Measurements from ENCODE around the gene RAB31.
A peak's percentile ranks its signal among the peaks of the same experiment; 100 is the strongest.
"Not testable (repeated sequence)": the region's sequence is repeated elsewhere in the genome, so short reads cannot be mapped to it uniquely, and the experiment has no call there.

RAB31 gene

DNA sequence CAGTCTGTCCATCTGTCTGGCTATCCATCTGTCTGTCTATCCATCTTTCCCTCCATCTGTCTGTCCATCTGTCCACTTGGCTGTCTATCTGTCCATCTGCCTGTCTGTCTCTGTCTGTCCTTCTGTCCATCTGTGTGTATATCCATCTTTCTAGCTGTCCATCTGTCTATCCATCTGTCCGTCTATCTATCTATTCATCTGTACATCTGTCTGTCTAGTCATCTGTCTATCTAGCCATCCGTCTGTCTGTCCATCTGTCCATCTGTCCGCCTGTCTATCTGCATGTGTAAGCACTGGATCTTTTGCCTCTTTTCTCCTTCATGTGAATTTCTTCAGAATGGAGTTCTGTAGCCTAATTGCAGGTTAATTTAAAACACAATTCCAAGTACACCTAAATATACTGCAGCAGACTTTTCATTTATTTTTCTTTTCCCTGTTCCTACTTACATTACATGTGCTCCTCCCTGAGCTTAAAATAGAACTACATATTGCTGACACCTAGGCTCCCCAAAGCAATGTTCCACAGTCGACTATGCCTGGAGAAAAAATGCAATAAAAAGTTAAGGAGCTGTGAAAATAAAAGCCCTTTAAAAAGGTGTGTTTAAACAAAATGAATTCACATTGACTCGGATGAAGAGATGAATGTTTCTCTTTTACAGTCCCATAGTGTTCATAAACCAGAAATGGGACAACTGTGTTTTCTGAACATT, 140.2 kb downstream of the RAB31 start:
- peak; percentile 14 for DNase-seq

DNA sequence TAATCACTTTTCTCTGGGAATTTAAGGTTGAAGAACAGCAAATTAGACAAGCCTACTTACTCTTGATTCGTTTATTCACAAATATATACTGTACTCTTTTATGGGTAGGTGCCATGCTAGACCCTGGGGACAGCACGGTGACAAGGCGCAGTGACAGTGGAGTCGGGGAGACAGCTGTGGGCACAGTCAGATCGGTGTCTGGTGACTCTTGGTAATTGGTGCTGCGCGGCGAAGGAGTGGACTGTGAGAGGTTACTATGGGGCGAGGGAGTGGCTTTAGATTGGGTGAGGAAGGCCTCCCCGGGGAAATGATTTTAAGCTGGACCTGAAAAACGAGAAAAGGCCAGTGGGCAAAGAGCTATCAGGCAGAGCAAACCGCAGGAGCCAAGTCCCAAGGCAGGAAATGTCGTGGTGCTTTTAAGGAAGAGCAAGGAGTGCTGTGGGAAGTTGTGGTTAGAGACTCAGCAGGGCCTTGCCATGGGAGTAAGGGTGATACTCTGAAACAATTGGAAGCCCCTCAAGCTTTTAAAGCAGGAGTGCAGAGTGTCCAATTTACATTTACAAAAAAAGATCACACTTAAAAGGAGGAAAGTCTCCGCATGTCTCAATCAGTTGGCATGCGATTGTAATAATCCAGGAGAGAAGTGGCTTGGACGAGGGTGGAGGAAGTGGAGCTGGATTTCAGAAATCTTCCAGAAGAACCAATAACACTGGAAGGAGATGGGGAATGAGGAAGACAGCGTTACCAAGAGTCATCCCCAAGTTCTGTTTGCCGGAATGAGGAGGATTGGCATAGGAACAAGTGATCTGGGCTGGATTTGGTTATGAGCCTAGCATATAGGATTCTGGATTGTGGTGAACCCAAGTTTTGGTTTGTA, 141.5 kb downstream of the RAB31 start:
- DNase-seq = no peak

DNA sequence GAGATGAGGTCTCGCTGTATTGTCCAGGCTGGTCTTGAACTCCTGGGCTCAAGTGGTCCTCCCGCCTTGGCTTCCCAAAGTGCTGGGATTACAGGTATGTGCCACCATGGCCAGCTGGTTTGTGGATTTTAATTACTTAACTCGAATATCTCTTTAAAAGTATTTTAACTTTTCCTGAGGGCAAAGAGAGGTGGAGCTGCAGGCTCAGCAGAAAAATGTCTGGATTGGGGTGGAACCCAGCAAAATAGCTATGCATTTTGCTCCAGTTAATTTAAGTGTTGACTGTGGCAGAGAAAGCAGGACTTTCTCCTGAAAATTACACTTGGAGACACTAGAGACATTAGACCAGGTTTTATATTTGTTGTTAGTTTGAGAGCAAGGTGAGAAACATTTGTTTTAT, 142.2 kb downstream of the RAB31 start:
- no peak for DNase-seq

DNA sequence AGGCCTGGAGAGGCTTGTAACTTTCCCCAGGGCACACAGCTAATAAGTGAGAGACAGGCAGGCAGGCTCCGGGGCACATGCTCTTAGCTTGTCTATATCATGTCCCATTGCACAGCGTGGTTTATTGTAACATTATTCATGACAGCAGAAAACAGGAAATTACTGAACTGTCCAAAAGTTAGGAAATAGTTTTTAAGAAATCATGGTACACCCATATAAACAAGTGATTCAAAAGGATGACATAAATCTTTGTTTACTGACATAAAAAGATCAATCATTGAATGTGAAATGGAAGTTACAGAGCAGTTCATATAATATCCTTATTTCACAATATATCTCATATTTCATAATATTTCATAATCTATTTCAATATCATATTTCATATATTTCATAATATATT, 143.4 kb downstream of the RAB31 start:
- DNase-seq = no peak

DNA sequence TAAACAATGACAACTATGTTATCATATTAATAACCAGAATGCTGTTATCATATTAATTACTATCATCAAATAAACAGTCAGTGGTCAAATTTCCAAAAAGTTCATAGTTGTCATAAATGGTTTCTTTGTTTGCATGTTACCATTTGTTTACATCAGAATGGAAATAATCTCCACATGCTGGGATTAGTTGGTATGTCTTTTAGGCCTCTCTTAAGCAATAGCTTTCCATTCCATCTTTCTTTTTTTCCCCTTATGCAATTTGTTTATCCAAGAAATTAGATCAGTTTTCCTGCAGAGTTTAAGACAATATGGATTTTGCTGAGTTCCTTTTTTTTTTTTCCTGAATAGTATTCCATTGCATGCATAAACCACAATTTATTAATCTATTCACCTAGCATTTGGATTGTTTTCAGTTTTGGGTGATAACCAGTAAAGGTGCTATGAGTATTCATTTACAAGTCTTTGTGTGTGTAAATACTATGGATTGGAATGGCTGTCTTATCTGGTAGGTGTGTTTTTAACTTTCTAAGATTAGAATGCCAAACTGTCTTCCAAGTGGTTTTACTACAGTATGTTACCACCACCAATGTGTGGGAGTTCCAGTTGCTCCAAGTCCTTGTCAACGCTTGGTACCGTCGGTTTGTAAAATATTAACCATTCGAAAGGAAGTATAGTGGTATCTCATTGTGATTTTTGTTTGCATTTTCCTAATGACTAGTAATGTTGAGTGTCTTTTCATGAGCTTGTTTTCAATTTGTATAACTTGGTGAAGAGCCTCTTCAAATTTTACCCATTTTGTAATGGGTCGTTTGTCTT, 144.4 kb downstream of the RAB31 start:
- no peak for DNase-seq

DNA sequence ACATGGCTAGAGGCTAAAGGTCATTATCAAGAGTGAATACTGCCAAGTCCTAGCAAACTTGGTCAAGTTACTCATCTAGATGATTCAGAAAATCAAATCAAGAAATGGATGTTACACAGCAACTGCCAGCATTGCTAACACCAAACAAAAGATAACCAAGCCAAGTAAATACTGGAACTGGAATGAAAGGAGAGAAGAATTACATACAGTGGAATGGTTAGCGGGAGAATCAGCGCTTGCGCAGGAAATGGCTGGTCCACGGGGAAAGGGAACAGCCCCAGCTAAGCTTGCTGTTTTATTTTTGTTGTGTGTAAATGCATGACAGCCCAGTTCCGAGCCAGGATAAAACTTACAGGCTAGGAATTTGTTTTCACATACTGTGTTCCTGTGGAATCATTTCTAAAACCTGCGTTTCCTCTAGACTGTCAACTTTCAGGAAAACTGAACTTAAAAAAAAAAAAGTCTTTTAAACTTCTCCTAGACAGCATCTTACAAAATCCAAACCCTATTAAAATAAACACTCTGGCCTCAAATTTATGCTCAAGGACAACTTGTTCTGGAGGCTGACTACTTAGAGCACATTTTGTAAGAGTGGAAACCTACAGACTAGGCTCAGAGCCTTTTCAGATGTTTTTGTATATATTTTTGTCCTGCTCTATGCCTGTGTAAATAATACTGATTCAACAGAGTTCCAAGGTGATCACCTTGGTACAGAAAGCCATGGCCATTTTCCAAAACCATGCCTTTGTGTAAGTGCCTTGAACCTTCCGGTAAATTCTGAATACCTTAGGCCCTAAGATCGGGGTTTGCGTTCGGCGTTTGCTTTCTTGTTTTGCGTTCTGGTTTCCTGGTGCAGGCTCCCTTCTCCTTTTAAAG, 146.9 kb downstream of the RAB31 start:
- no peak for DNase-seq

DNA sequence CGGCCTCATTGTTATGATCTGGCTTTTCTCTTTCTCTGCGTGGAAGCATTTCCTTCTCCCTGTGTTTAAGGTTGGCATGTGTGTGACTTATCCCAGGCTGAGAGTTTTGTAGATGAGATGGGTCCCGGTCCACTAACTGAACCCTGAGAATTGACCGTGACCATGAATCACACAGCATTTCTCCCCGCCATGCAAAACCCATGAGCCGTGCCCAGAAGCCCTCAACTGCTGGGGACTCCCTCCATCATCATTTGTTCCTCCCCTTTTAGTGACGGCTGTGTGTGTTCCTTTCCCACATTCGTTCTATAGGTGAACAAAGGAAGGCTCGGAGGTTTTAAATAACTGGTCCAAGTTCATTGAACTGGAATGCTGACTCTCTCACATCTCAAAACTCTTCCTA, 147.6 kb downstream of the RAB31 start:
- no peak for DNase-seq

DNA sequence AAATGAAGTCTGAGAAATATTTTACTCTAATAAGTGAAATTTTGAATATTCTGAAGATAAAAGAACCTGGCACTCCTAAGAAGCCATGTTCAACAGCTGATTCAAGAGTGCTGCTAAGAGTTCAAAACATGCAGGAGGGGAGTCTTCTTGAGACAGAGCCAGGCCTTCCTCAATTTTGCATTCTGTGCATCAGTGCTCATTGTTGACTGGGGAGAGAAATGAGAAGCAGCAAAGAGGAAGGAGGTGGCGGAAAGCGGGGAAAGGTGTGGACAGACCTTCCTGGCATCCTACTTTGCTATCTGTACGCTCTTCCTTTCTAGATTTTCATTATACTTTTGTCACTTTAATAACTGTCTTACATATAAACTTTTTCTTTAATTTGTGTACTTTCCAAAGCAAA, 148.0 kb downstream of the RAB31 start:
- DNase-seq = no peak

DNA sequence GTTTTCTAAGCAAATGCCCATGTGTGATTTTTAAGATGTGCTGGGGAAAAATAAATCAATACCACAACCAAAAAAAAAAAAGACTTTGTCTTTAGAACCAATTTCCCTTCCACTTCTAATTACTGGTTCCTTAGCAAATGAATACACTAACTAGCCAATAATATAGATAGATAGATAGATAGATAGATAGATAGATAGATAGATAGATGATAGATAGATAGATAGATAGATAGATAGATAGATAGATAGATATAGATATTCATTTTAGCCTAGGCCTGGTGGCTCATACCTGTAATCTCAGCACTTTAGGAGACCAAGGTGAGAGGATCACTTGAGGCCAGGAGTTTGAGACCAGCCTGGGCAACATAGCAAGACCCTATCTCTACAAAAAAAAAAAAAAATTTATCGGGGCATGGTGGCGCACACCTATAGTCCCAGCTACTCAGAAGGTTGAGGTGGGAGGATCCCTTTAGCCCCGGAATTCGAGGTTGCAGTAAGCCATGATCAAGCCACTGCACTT, 149.4 kb downstream of the RAB31 start:
- not testable (repeated sequence) for DNase-seq

DNA sequence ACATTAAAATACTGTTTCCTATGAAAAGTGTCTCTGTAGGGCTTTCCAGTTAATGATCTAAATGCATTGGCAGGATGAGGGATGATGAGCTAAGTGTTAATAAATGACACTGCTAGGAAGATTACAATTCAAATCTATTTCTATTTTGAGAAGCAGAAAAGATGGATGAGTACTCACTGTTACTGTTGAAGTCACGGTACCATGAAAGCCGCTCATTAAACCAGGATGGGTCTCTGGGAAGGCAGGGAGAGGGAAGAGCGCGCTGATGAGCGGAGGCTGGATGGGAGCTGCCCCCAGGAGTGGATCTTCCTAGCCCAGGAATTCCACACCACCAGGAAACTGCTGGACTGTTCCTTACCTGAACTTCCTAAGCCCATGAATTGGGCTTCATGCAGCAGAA, 150.5 kb downstream of the RAB31 start:
- no peak for DNase-seq

DNA sequence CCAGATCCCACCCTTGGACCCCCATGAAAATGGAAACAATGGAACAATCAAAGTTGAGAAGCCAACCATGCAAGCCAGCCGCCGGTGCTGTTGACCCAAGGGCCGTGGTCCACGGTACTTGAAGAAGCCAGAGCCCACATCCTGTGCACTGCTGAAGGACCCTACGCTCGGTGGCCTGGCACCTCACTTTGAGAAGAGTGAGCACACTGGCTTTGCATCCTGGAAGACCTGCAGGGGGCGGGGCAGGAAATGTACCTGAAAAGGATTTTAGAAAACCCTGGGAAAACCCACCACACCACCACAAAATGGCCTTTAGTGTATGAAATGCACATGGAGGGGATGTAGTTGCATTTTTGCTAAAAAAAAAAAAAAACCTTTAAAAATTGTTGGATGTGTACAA, 151.1 kb downstream of the RAB31 start:
- no peak for DNase-seq

DNA sequence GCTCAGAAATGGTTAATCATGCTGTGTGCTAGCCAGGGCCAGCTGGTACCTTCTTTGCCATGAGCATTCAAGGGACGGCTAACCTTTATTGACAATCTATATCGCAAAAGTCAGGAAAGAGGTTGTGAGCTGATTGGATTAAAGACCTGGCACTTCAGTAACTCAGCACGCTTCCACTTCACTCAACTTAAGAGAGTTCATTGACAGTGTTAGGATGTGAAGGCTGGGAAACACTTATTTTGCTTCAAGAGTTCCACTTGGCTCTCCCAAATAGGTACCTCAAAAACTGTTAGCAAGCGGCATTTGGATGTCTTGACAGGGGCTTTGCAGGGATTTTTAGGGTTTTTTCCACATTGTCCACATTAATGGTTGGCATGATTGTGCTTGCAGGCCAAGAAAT, 152.6 kb downstream of the RAB31 start:
- no peak for DNase-seq

DNA sequence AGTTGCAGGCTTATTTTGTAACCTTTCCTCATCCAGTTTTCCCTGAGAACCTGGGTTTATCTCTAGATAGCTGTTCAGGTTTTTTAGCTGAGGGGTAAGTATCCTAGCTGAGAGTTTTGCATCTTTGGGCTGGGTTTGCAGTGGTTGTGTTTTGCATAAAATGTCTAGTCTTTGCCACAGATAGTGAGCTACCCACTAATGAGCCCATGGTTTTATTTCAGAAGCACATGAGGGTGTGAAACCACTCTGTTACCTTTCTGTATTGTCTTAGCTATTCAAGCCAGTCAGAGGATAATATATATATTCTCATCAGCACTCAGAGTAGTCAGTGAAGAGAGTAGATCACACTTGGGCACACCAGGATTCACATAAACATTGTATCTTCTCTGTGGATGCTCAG, 153.1 kb downstream of the RAB31 start:
- DNase-seq = no peak

DNA sequence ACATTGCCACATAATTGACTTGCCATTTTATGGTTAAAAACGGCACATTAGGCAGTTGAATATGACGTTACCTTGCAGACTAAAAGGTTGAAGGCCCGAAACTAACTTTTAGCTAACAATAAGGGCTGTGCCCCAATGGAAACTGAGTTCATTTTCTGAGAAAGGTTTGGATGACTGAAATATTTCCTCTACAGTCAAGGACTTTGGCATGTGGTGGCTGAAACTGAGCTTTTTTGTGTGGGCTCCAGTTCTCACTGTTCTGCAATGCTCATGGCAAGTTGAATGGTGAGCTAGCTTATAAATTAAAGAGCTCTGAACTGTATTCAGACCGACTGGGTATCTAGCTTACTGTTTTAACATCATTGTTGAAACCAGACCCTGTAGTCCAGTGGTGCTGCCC, 153.8 kb downstream of the RAB31 start:
- DNase-seq = no peak

DNA sequence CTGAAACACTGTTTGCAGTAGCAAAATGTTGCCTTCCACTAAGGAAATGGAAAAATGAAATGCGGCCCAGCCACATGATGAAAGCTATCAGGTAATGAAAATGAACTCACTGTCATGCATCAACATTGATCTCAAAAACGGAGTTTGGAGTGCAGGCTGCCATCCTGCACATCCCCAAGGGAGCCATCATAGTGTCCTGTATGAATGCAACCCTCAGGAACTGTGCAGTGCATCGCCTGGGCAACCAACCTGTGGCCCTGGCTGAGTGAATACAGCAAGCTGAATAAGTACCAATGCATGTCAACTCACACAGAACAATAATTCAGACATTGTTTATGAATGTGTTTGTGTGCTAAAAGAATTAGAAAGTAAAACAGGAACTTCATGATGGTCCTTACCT, 154.6 kb downstream of the RAB31 start:
- DNase-seq = no peak

DNA sequence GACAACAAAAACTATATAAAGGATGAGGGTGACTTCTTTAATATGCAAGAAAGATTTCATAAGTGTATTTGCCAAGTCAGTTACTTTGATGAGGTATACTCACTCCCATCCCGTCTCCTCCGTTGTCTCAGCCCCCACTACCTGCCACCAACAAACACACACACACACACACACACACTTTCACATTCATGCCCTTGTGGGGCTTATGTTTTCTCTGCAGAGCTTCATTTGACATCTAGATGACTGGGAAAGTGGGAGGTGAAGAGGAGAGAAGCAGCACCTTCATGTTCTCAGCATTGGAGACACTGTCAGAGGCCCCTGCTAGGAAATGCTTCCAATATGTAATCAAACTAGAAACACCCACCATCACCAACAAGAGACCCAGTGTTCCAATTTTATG, 155.2 kb downstream of the RAB31 start:
- DNase-seq = no peak

DNA sequence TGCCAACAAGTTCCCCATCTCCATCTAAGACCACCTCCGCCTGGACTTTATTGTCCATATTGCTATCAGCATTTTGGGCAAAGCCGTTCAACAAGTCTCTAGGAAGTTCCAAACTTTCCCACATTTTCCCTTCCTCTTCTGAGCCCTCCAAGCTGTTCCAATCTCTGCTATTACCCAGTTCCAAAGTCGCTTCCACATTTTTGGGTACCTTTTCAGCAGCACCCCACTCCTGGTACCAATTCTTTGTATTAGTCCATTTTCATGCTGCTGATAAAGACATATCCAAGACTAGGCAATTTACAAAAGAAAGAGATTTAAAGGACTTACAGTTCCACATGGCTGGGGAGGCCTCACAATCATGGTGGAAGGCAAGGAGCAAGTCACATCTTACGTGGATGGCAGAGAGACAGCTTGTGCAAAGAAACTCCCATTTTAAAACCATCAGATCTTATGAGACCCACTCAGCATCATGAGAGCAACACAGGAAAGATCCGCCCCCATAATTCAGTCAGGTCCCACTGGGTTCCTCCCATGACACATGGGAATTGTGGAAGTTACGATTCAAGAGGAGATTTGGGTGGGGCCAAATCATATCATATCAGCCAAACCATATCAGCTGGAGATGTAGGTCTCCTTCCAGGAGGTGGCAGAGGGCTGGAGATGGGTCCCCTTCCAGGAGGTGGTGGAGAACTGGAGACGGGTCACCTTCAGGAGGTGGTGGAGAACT, 157.8 kb downstream of the RAB31 start:
- DNase-seq = no peak

DNA sequence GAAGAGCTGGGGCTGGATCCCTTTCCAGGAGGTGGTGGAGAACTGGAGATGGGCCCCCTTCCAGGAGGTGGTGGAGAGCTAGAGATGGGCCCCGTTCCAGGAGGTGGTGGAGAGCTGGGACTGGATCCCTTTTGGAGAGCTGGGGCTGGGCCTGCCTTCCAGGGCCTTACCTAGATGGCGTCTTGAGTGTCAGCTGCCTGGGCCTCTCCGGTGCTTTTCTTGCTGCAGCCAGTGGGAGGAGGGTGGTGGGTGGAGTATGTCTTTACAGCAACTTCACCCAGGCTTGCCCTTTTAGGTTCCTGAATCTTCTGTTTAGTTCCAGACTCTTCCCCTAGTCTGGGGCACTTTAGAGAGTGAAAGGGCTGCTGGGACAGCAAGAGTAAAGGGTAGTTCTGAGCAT, 158.5 kb downstream of the RAB31 start:
- no peak for DNase-seq

DNA sequence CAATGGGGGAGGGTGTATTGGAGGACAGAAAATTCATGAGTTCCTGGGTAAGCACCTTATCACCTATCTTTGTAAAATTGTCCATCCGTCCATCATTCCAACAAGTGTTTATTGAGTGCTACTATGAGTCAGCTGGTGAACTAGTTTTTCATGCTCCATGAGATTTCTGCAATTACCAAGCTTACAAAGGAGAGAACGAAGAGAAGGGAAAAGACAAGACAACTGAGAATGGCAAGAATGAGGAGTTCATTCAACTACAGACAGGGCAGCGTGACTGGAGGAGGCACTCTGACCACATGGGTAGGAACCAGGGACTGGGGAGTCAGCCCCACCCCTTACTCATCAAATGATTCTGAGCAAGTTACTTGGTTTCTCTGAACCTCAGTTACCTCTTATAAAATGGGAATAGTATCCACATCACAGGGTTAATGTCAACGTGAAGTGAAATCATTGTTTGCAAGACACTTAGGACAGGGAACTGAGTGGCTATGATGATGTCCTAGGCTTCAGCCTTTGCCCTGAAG, 159.0 kb downstream of the RAB31 start:
- DNase-seq = no peak

DNA sequence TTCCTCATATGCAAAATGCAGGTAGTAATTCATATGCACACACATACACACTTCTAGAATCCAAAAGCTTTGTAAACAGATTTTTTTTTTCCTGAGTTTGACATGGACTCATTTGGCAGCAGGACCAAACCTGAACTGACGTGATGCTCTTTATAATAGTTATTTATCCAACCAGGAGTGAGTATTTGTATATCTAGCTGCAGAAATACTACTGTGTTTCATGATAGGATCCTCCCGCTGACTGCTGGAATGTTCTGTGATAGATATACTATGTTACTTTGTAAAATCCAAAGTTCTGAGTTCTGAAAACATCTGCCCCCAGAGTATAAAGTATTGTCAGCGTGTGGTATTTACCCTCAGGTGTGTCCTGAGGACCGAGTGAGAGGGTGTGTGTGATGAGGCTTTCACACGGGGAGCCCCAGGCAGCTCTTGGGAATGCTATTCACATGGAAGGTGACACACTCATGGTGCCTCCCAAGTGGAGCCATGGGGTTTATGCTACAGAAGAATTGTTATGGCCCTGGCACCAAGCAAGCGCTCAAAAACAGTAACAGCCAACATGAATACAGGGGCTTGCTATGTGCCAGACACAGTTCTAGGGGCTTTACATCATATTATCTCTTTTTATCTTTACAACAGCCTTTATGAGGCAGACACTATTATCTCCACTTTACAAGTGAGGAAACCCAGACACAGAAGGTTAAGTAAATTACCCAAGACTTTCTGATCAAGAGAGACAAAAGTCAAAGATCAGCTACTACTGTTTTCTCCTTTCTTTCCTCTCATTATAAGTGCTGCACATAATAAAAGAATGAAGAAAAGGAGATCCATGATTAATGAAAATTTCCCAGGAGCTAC, 161.0 kb downstream of the RAB31 start:
- DNase-seq = no peak

All from NCI-H524 treated with DMSO at 0.1 percent for 48 hours (cell line).